HEK293 (cell line): ENCODE measurements around the gene SPATA2.

Experiments
- SP3 ChIP-seq: fragments of 450-650 bp; formaldehyde crosslinking; IDR thresholded peaks from 2 replicates; pipeline ENCODE4 v1.5.1; 2016; ENCODE audit warnings: missing biosample characterization, missing genetic modification characterization
- ZBTB7A ChIP-seq: fragments of 450-650 bp; formaldehyde crosslinking; IDR thresholded peaks from 2 replicates; pipeline ENCODE4 v1.5.1; 2016; ENCODE audit warnings: low read depth, missing biosample characterization, missing genetic modification characterization
- ZNF350 ChIP-seq: fragments of 450-650 bp; formaldehyde crosslinking; IDR thresholded peaks from 2 replicates; pipeline ENCODE4 v1.5.0; 2017; ENCODE audit warnings: missing biosample characterization, mild to moderate bottlenecking, missing genetic modification characterization
- TF ChIP-seq, protein P1 (sequence below): fragments of 450-650 bp; formaldehyde crosslinking; IDR thresholded peaks from 2 replicates; pipeline ENCODE4 v1.5.1; 2016; ENCODE audit warnings: missing biosample characterization, missing genetic modification characterization

GRCh38 chr20:49856904-49857303, 58.4 kb downstream of the SPATA2 start:
- no peak for TF ChIP-seq ZNF350
- TF ChIP-seq, protein P1, sequence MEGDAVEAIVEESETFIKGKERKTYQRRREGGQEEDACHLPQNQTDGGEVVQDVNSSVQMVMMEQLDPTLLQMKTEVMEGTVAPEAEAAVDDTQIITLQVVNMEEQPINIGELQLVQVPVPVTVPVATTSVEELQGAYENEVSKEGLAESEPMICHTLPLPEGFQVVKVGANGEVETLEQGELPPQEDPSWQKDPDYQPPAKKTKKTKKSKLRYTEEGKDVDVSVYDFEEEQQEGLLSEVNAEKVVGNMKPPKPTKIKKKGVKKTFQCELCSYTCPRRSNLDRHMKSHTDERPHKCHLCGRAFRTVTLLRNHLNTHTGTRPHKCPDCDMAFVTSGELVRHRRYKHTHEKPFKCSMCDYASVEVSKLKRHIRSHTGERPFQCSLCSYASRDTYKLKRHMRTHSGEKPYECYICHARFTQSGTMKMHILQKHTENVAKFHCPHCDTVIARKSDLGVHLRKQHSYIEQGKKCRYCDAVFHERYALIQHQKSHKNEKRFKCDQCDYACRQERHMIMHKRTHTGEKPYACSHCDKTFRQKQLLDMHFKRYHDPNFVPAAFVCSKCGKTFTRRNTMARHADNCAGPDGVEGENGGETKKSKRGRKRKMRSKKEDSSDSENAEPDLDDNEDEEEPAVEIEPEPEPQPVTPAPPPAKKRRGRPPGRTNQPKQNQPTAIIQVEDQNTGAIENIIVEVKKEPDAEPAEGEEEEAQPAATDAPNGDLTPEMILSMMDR (tag by site-specific recombination), result no peak
- no peak for TF ChIP-seq SP3 (tag by site-specific recombination)
- no peak for TF ChIP-seq ZBTB7A (tag by site-specific recombination)
